A549 (cell line): Measurements from ENCODE around the gene WDR5B. TPM values are rescaled to one million over a fixed set of nuclear protein-coding genes. Genes with fewer than 3 reads are reported as not detected.
"Not testable (repeated sequence)": the region's sequence is repeated elsewhere in the genome, so short reads cannot be mapped to it uniquely, and the experiment has no call there.

ENCODE experiments used
- ATAC-seq, 2 experiments: fragments of 200-7000 bp in 1 of 2; fragments of >200 bp in 1 of 2; cut with Nextera tagmentation in 1 of 2; cut with Tn5 transposase in 1 of 2; 3 replicates each; pipeline versions ENCODE4 v1.8.0 to v1.9.1; 2018 to 2020; ENCODE audit warnings: mild to moderate bottlenecking in 1 of 2, moderate library complexity in 1 of 2
- CTCF ChIA-PET: fragments of 300-600 bp; sonication (Branson Sonifier 250); formaldehyde crosslinking; extraction: SDS; loops from one replicate; lab custom pipeline; 2021; ENCODE audit warnings: antibody characterized with exemption, inconsistent platforms; lab: Yijun Ruan, JAX
- POLR2A ChIA-PET: fragments of 350-600 bp; formaldehyde crosslinking; extraction: SDS; loops from one replicate; lab custom pipeline; 2021; ENCODE audit warnings: antibody characterized with exemption, inconsistent platforms; lab: Yijun Ruan, JAX
- DNase-seq, 2 experiments: peaks; one replicate each; pipeline versions ENCODE4 v3.0.0 to v3.0.0-alpha.2; 2011 to 2016; ENCODE audit warnings: low read depth in 1 of 2, low spot score in 1 of 2
- FAIRE-seq: peaks from 2 replicates; lab custom pipeline; 2011; peaks lifted over from hg19 to GRCh38; lab: Jason Lieb, UNC
- H3K27ac ChIP-seq, 2 experiments: fragments of >200 bp; sonication (Bioruptor Twin); formaldehyde crosslinking; 3 replicates each; pipeline ENCODE4 v1.5.1; 2016 to 2017
- H3K4me1 ChIP-seq: fragments of >200 bp; sonication (Bioruptor Twin); formaldehyde crosslinking; 3 replicates; pipeline ENCODE4 v1.6.1; 2016
- H3K4me2 ChIP-seq: fragments of >200 bp; sonication (Bioruptor Twin); formaldehyde crosslinking; 3 replicates; pipeline ENCODE4 v1.6.1; 2016
- H3K4me3 ChIP-seq: fragments of >200 bp; sonication (Bioruptor Twin); formaldehyde crosslinking; 3 replicates; pipeline ENCODE4 v1.5.1; 2016
- H3K9me3 ChIP-seq: fragments of >200 bp; sonication (Bioruptor Twin); formaldehyde crosslinking; 3 replicates; pipeline ENCODE4 v1.6.1; 2016
- CBX2 ChIP-seq: fragments of 200-600 bp; sonication (generic); IDR thresholded peaks from 2 replicates; pipeline ENCODE4 v1.6.1; 2016; ENCODE audit warnings: low read depth, mild to moderate bottlenecking, borderline replicate concordance
- CBX8 ChIP-seq: fragments of 200-600 bp; sonication (generic); IDR thresholded peaks from 2 replicates; pipeline ENCODE4 v1.6.1; 2016
- CHD2 ChIP-seq: fragments of 150-350 bp; IDR thresholded peaks from 2 replicates; pipeline ENCODE4 v1.6.1; 2014; ENCODE audit warnings: low read length; ENCODE audit not compliant: partially characterized antibody
- EHMT2 ChIP-seq: fragments of 200-600 bp; sonication (generic); IDR thresholded peaks from 2 replicates; pipeline ENCODE4 v1.6.1; 2016; ENCODE audit warnings: antibody characterized with exemption, low read depth, mild to moderate bottlenecking, moderate library complexity
- FOSL2 ChIP-seq, 2 experiments: fragments of 450-650 bp in 1 of 2; fragments of >200 bp in 1 of 2; sonication (Bioruptor Twin) in 1 of 2; formaldehyde crosslinking; IDR thresholded peaks; 2 replicates each; pipeline versions ENCODE4 v1.5.0 to v1.6.1; 2016 to 2020; ENCODE audit warnings: mild to moderate bottlenecking in 1 of 2, moderate library complexity in 1 of 2
- FOXS1 ChIP-seq: fragments of 250-450 bp; sonication (Bioruptor Pico); IDR thresholded peaks from 2 replicates; pipeline ENCODE4 v1.5.0; 2020; ENCODE audit warnings: mild to moderate bottlenecking, moderate library complexity
- GATA3 ChIP-seq: IDR thresholded peaks from 2 replicates; pipeline ENCODE4 v1.6.1; 2012; ENCODE audit warnings: borderline replicate concordance
- HEYL ChIP-seq: fragments of 250-450 bp; sonication (Bioruptor Pico); IDR thresholded peaks from 2 replicates; pipeline ENCODE4 v1.8.0; 2021; ENCODE audit warnings: mild to moderate bottlenecking, moderate library complexity
- HOXB5 ChIP-seq: fragments of 250-450 bp; sonication (Bioruptor Pico); IDR thresholded peaks from 2 replicates; pipeline ENCODE4 v1.5.0; 2020; ENCODE audit warnings: mild to moderate bottlenecking, moderate library complexity
- JUN ChIP-seq, 2 experiments: fragments of >200 bp; sonication (Bioruptor Twin); formaldehyde crosslinking; IDR thresholded peaks; 2 replicates in 1 of 2; 3 replicates in 1 of 2; pipeline ENCODE4 v1.6.1; 2016 to 2017
- JUNB ChIP-seq: fragments of >200 bp; sonication (Bioruptor Twin); formaldehyde crosslinking; IDR thresholded peaks from 2 replicates; pipeline ENCODE4 v1.6.1; 2016
- KDM1A ChIP-seq: fragments of 200-600 bp; sonication (generic); IDR thresholded peaks from 2 replicates; pipeline ENCODE4 v1.6.1; 2016; ENCODE audit warnings: low read depth, mild to moderate bottlenecking
- MYC ChIP-seq: IDR thresholded peaks from 2 replicates; pipeline ENCODE4 v1.6.1; 2012; ENCODE audit warnings: mild to moderate bottlenecking, inconsistent platforms, low read length, improper control_type of control experiment, borderline replicate concordance
- NPAS2 ChIP-seq: fragments of 250-450 bp; sonication (Bioruptor Pico); IDR thresholded peaks from 2 replicates; pipeline ENCODE4 v1.8.0; 2022; ENCODE audit warnings: mild to moderate bottlenecking, moderate library complexity, borderline replicate concordance
- NR3C1 ChIP-seq: fragments of >200 bp; sonication (Bioruptor Twin); formaldehyde crosslinking; IDR thresholded peaks from 3 replicates; pipeline ENCODE4 v1.6.1; 2017
- PBX3 ChIP-seq: IDR thresholded peaks from 2 replicates; pipeline ENCODE4 v1.6.1; 2012
- PHF8 ChIP-seq: fragments of 200-600 bp; sonication (generic); IDR thresholded peaks from 2 replicates; pipeline ENCODE4 v1.6.1; 2016; ENCODE audit warnings: low read depth, mild to moderate bottlenecking, antibody characterized with exemption, moderate library complexity, borderline replicate concordance
- RCOR1 ChIP-seq: fragments of 150-350 bp; IDR thresholded peaks from 2 replicates; pipeline ENCODE4 v1.6.1; 2014; ENCODE audit warnings: antibody characterized with exemption, low read length, low read depth
- RFX5 ChIP-seq: fragments of 450-650 bp; IDR thresholded peaks from 2 replicates; pipeline ENCODE4 v1.7.1; 2014; ENCODE audit warnings: antibody characterized with exemption, mild to moderate bottlenecking, moderate library complexity
- TFCP2L1 ChIP-seq: fragments of 250-450 bp; sonication (Bioruptor Pico); IDR thresholded peaks from 2 replicates; pipeline ENCODE4 v1.5.0; 2021; ENCODE audit warnings: mild to moderate bottlenecking
- WGBS: methylation state at CpG from one replicate; pipeline ENCODE4 v1.1.6; 2017; ENCODE audit errors: missing lambda C conversion rate; 5-methylcytosine and 5-hydroxymethylcytosine counted together
- polyA plus RNA-seq, 4 experiments: library from polyadenylated mRNA; depleted of rRNA in 3 of 4; stranded (reverse); fragments of >200 nt; fragmentation: RNase III in 1 of 4; extraction: RNeasy Plus Mini Kit Qiagen cat#74134 plus additional on column Dnase treatment in 1 of 4; gene quantifications; 2 replicates in 3 of 4; 3 replicates in 1 of 4; pipeline ENCODE4 v1.2.3, GENCODE V29; 2011 to 2017
- TF ChIP-seq, protein P1 (sequence below): fragments of 250-450 bp; sonication (Bioruptor Pico); IDR thresholded peaks from 2 replicates; pipeline ENCODE4 v1.5.0; 2021; ENCODE audit warnings: mild to moderate bottlenecking, moderate library complexity, borderline replicate concordance
- TF ChIP-seq, protein P2 (sequence below): IDR thresholded peaks from 2 replicates; pipeline ENCODE4 v1.6.1; 2012; ENCODE audit warnings: low read depth, borderline replicate concordance

The WDR5B gene
- polyA plus RNA-seq, 2 of the 4 experiments (the other 2 are of a cell fraction): 5.9 to 10.2 TPM

DNA sequence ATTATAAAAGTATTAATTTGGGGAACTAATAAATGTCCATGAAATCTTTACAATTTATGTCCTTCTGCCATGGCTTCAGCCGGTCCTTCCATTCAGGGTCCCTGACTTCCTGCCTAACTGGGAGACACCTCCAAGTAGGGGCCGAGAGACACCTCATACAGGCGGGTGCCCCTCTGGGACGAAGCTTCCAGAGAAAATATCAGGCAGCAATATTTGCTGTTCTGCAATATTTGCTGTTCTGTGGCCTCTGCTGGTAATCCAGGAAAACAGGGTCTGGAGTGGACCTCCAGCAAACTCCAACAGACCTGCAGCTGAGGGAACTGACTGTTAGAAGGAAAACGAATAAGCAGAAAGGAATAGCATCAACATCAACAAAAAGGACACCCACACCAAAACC, 28.6 kb upstream of the WDR5B start:
- 92% methylated on average over 5 of the region's 5 CpGs for WGBS
- POLR2A ChIA-PET, H3K27ac ChIP-seq, FAIRE-seq, H3K4me3 ChIP-seq, H3K9me3 ChIP-seq, H3K4me2 ChIP-seq, DNase-seq, ATAC-seq, H3K4me1 ChIP-seq: not testable (repeated sequence)
- CTCF ChIA-PET: interaction anchor here (1.3 kb wide), 1 partner anchor 14 kb away, joined by 3 read pairs; no protein-coding TSS in a partner anchor

DNA sequence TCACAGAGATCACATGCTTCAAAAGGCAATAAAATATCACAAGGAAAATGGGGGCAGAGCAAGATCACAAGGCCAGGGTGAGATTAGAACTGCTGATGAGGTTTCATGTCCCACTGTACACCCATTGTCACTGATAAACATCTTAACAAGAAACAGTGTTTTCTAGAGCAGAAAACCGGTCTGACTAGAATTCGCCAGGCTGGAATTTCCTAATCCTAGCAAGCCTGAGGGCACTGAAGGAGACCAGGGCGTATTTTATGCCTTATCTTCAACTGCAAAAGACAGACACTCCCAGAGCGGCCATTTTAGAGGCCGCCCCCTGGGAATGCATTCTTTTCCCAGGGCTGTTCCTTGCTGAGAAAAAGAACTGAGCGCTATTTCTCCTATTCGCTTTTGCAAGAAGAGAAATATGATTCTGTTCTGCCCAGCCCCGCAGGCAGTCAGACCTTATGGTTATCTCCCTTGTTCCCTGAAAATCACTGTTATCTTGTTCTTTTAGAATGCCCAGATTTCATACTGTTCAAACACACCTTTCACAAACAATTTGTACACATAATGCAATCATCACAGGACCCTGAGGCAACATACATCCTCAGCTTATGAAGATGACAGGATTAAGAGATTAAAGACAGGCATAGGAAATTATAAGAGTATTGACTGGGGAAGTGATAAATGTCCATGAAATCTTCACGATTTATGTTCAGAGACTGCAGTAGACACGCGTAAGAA, 28.1 kb upstream of the WDR5B start:
- FAIRE-seq, H3K9me3 ChIP-seq, H3K27ac ChIP-seq, CTCF ChIA-PET, ATAC-seq, POLR2A ChIA-PET, H3K4me3 ChIP-seq, DNase-seq, H3K4me2 ChIP-seq, H3K4me1 ChIP-seq: not testable (repeated sequence)
- WGBS: 94% methylated on average over 11 of the region's 11 CpGs

- TF ChIP-seq EHMT2 (no peak), NR3C1 (no peak), GATA3 (no peak), MYC (no peak), PHF8 (no peak), TFCP2L1 (no peak), FOXS1 (no peak), HEYL (CRISPR knock-in tag) (no peak), HOXB5 (CRISPR knock-in tag) (no peak), NPAS2 (CRISPR knock-in tag) (no peak), CBX8 (no peak), JUNB (no peak)
- TF ChIP-seq, protein P1, sequence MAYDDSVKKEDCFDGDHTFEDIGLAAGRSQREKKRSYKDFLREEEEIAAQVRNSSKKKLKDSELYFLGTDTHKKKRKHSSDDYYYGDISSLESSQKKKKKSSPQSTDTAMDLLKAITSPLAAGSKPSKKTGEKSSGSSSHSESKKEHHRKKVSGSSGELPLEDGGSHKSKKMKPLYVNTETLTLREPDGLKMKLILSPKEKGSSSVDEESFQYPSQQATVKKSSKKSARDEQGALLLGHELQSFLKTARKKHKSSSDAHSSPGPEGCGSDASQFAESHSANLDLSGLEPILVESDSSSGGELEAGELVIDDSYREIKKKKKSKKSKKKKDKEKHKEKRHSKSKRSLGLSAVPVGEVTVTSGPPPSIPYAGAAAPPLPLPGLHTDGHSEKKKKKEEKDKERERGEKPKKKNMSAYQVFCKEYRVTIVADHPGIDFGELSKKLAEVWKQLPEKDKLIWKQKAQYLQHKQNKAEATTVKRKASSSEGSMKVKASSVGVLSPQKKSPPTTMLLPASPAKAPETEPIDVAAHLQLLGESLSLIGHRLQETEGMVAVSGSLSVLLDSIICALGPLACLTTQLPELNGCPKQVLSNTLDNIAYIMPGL (CRISPR knock-in tag): no peak
- H3K27ac ChIP-seq: no peak overlapping the region
- no peak for ATAC-seq
- H3K4me1 ChIP-seq: no peaks in the 10 kb centered on the region
- no peaks in the 10 kb centered on the region for H3K9me3 ChIP-seq
- FAIRE-seq: no peak
- H3K4me3 ChIP-seq: no peak overlapping the region
- no peak for DNase-seq
- no peak overlapping the region for H3K4me2 ChIP-seq
- 67% methylated on average over 10 of the region's 10 CpGs for WGBS
- ChIA-PET CTCF (no interaction called here), POLR2A (no interaction called here)
Observed at GRCh38 chr3:122443090-122443489, 27.2 kb upstream of the WDR5B start.

DNA sequence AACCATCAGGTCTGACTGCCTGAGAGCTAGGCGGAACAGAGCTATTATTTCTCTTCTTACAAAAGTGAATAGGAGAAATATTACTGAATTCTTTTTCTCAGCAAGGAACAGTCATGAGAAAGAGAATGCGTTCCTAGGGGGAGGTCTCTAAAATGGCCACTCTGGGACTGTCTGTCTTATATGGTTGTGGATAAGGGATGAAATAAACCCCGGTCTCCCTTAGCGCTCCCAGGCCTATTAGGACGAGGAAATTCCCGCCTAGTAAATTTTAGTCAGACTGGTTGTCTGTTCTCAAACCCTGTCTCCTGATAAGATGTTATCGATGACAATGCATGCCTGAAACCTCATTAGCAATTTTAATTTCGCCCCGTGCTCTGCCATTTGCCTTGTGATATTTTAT, 20.1 kb upstream of the WDR5B start:
- DNase-seq (no peak), FAIRE-seq (no peak), ATAC-seq (no peak)
- CTCF ChIA-PET: interaction anchor here (0.5 to 2.1 kb wide), 2 partner anchors 19 to 243 kb away, joined by 3 to 4 read pairs; no protein-coding TSS in a partner anchor
- H3K4me2 ChIP-seq: no peak overlapping the region
- no peak overlapping the region for H3K4me3 ChIP-seq
- TF ChIP-seq PHF8 (no peak), KDM1A (no peak), RFX5 (no peak), PBX3 (no peak), CHD2 (no peak), RCOR1 (no peak), JUNB (no peak), FOSL2 (IDR thresholded peaks at IDR 0.05) (no peak), FOSL2 (CRISPR knock-in tag; IDR thresholded peaks at IDR 0.05) (no peak), CBX2 (no peak), JUN (IDR thresholded peaks at IDR 0.05) (no peak)
- TF ChIP-seq, protein P2, sequence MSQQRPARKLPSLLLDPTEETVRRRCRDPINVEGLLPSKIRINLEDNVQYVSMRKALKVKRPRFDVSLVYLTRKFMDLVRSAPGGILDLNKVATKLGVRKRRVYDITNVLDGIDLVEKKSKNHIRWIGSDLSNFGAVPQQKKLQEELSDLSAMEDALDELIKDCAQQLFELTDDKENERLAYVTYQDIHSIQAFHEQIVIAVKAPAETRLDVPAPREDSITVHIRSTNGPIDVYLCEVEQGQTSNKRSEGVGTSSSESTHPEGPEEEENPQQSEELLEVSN: no peak
- WGBS: 91% methylated on average over 9 of the region's 9 CpGs
- no peaks in the 10 kb centered on the region for H3K4me1 ChIP-seq
- no peaks in the 10 kb centered on the region for H3K9me3 ChIP-seq
- POLR2A ChIA-PET: no interaction called here
- no peak overlapping the region for H3K27ac ChIP-seq
